NCI-H1694 (cell line): ENCODE measurements around the gene ITGB4.

ENCODE experiments used
- DNase-seq: peaks from one replicate; lab custom pipeline; 2025; lab: John Stamatoyannopoulos, UW

The ITGB4 gene

GRCh38 chr17:75731086-75731715, 9.9 kb downstream of the ITGB4 start:
- no peak for DNase-seq

- no peak for DNase-seq
Observed at GRCh38 chr17:75731716-75732498, 10.6 kb downstream of the ITGB4 start.

- DNase-seq: no peak
Observed at GRCh38 chr17:75733471-75733870, 12.2 kb downstream of the ITGB4 start.

- no peak for DNase-seq
Observed at GRCh38 chr17:75734674-75735294, 13.5 kb downstream of the ITGB4 start.

GRCh38 chr17:75736173-75736835, 15.0 kb downstream of the ITGB4 start:
- DNase-seq: no peak

GRCh38 chr17:75737133-75737962, 16.1 kb downstream of the ITGB4 start:
- no peak for DNase-seq

- DNase-seq: no peak
Observed at GRCh38 chr17:75738218-75738802, 17.1 kb downstream of the ITGB4 start.

GRCh38 chr17:75739174-75739573, 17.9 kb downstream of the ITGB4 start:
- no peak for DNase-seq

- no peak for DNase-seq
Observed at GRCh38 chr17:75739801-75740200, 18.5 kb downstream of the ITGB4 start.

- DNase-seq: no peak
Observed at GRCh38 chr17:75740215-75740614, 19.0 kb downstream of the ITGB4 start.

GRCh38 chr17:75740631-75741077, 19.4 kb downstream of the ITGB4 start:
- no peak for DNase-seq

GRCh38 chr17:75742337-75742736, 21.1 kb downstream of the ITGB4 start:
- no peak for DNase-seq

- DNase-seq: no peak
Observed at GRCh38 chr17:75743625-75744206, 22.5 kb downstream of the ITGB4 start.

GRCh38 chr17:75748706-75749105, 27.4 kb downstream of the ITGB4 start:
- no peak for DNase-seq

- peak; percentile 26 for DNase-seq
Observed at GRCh38 chr17:75749545-75750389, 28.5 kb downstream of the ITGB4 start.

- no peak for DNase-seq
Observed at GRCh38 chr17:75750661-75751423, 29.6 kb downstream of the ITGB4 start.

- DNase-seq: no peak
Observed at GRCh38 chr17:75751676-75752404, 30.6 kb downstream of the ITGB4 start.

GRCh38 chr17:75752405-75752709, 31.1 kb downstream of the ITGB4 start:
- DNase-seq: no peak
